Keratinocyte (primary cell): ENCODE results near the gene ZFAND6. TPM values are rescaled to one million over a fixed set of nuclear protein-coding genes. Genes with fewer than 3 reads are reported as not detected.
A peak's percentile ranks its signal among the peaks of the same experiment; 100 is the strongest.

Experiments used
- DNase-seq: peaks from one replicate; pipeline ENCODE4 v3.0.0-alpha.2; 2011; ENCODE audit warnings: low read depth, missing footprints, low spot score
- FAIRE-seq: peaks from 2 replicates; lab custom pipeline; 2011; peaks lifted over from hg19 to GRCh38; lab: Jason Lieb, UNC
- H2AFZ ChIP-seq: 2 replicates; pipeline ENCODE4 v1.6.0; 2012; ENCODE audit warnings: low read length, control low read depth, inconsistent platforms; ENCODE audit not compliant: control insufficient read depth
- H3K27ac ChIP-seq: 2 replicates; pipeline ENCODE4 v1.5.1; 2011; ENCODE audit warnings: low read length; ENCODE audit not compliant: control insufficient read depth, insufficient read depth
- H3K27me3 ChIP-seq: 3 replicates; pipeline ENCODE4 v1.6.0; 2011; ENCODE audit warnings: low read length; ENCODE audit not compliant: control insufficient read depth, insufficient read depth; ENCODE audit errors: extremely low read depth
- H3K36me3 ChIP-seq, 2 experiments: 2 replicates in 1 of 2; 3 replicates in 1 of 2; pipeline ENCODE4 v1.5.1; 2011; ENCODE audit warnings: low read length in 2 of 2, mild to moderate bottlenecking in 1 of 2; ENCODE audit not compliant: control insufficient read depth in 2 of 2, insufficient read depth in 2 of 2; ENCODE audit errors: extremely low read depth in 1 of 2
- H3K4me1 ChIP-seq: 3 replicates; pipeline ENCODE4 v1.5.1; 2011; ENCODE audit warnings: low read length; ENCODE audit not compliant: control insufficient read depth, insufficient read depth; ENCODE audit errors: extremely low read depth
- H3K4me2 ChIP-seq: 3 replicates; pipeline ENCODE4 v1.6.0; 2011; ENCODE audit warnings: low read depth, low read length; ENCODE audit not compliant: control insufficient read depth, insufficient read depth; ENCODE audit errors: extremely low read depth
- H3K4me3 ChIP-seq, 3 experiments: fragments of 200-600 bp in 1 of 3; sonication (generic) in 1 of 3; 2 replicates in 2 of 3; 3 replicates in 1 of 3; pipeline ENCODE4 v1.5.1; 2011 to 2016; ENCODE audit warnings: low read length in 3 of 3, mild to moderate bottlenecking in 3 of 3, control low read depth in 2 of 3, inconsistent platforms in 1 of 3, low read depth in 1 of 3, mixed read lengths in 1 of 3, mixed run types in 1 of 3, moderate library complexity in 1 of 3; ENCODE audit not compliant: control insufficient read depth in 2 of 3, insufficient read depth in 2 of 3; ENCODE audit errors: extremely low read depth in 1 of 3
- H3K79me2 ChIP-seq: 2 replicates; pipeline ENCODE4 v1.6.0; 2012; ENCODE audit warnings: low read length; ENCODE audit not compliant: control insufficient read depth, insufficient read depth
- H3K9ac ChIP-seq: 3 replicates; pipeline ENCODE4 v1.6.0; 2011; ENCODE audit warnings: low read length; ENCODE audit not compliant: control insufficient read depth, insufficient read depth; ENCODE audit errors: extremely low read depth
- H3K9me1 ChIP-seq: 3 replicates; pipeline ENCODE4 v1.6.0; 2011; ENCODE audit warnings: low read length; ENCODE audit not compliant: control insufficient read depth, insufficient read depth; ENCODE audit errors: extremely low read depth
- H3K9me3 ChIP-seq: 2 replicates; pipeline ENCODE4 v1.5.1; 2012; ENCODE audit warnings: low read depth, low read length; ENCODE audit not compliant: control insufficient read depth
- H4K20me1 ChIP-seq: 3 replicates; pipeline ENCODE4 v1.6.0; 2011; ENCODE audit warnings: low read length; ENCODE audit not compliant: control insufficient read depth, insufficient read depth; ENCODE audit errors: extremely low read depth
- EZH2 ChIP-seq: IDR thresholded peaks from one replicate; pipeline ENCODE4 v1.6.1; 2012; ENCODE audit warnings: inconsistent platforms, mild to moderate bottlenecking, low read length, moderate library complexity
- dilution Hi-C: fragments of 300-500 bp; cut with MboI; formaldehyde crosslinking; loops from one replicate; pipeline ENCODE4 v1.7.0; 2020; ENCODE audit warnings: low sequenced_read_pairs; ENCODE audit not compliant: extremely low pct_ligation_motif_present
- polyA plus RNA-seq, 5 experiments: library from polyadenylated mRNA; depleted of rRNA in 3 of 5; stranded (reverse) in 3 of 5; stranded (forward) in 1 of 5; unstranded in 1 of 5; fragments of >200 nt; gene quantifications; 1 replicate in 1 of 5; 2 replicates in 3 of 5; 3 replicates in 1 of 5; pipeline versions ENCODE4 v1.2.1 to v1.2.3, GENCODE V29; 2011 to 2012; ENCODE audit warnings: missing spikeins in 2 of 5, low read depth in 1 of 5, low replicate concordance in 1 of 5
- TF ChIP-seq, protein P1 (sequence below), 3 experiments: IDR thresholded peaks in 1 of 3; conservative IDR thresholded peaks in 1 of 3; optimal IDR thresholded peaks in 1 of 3; 2 replicates in 2 of 3; 3 replicates in 1 of 3; pipeline versions ENCODE3 to v1.5.1; 2011; ENCODE audit warnings: low read length in 3 of 3, mild to moderate bottlenecking in 3 of 3, moderate library complexity in 2 of 3, control low read depth in 1 of 3, inconsistent platforms in 1 of 3; ENCODE audit not compliant: insufficient read depth in 2 of 3; ENCODE audit errors: extremely low read depth in 1 of 3

ZFAND6 gene
- polyA plus RNA-seq, 1 donor (not counting 4 experiments of a cell fraction or from before 2014, with no cell fraction given), result 142 TPM

- no peaks in the 10 kb centered on the region for H3K27me3 ChIP-seq
- H3K36me3 ChIP-seq, result no peaks in the 10 kb centered on the region
- no peak overlapping the region for H3K9ac ChIP-seq
- H4K20me1 ChIP-seq, result peaks cover 7% of the 10 kb centered on the region
- FAIRE-seq, result peak; percentile 9
- peaks cover 58% of the 10 kb centered on the region for H3K79me2 ChIP-seq
- DNase-seq, result no peak
- no peak overlapping the region for H3K4me2 ChIP-seq
- TF ChIP-seq, protein P1, sequence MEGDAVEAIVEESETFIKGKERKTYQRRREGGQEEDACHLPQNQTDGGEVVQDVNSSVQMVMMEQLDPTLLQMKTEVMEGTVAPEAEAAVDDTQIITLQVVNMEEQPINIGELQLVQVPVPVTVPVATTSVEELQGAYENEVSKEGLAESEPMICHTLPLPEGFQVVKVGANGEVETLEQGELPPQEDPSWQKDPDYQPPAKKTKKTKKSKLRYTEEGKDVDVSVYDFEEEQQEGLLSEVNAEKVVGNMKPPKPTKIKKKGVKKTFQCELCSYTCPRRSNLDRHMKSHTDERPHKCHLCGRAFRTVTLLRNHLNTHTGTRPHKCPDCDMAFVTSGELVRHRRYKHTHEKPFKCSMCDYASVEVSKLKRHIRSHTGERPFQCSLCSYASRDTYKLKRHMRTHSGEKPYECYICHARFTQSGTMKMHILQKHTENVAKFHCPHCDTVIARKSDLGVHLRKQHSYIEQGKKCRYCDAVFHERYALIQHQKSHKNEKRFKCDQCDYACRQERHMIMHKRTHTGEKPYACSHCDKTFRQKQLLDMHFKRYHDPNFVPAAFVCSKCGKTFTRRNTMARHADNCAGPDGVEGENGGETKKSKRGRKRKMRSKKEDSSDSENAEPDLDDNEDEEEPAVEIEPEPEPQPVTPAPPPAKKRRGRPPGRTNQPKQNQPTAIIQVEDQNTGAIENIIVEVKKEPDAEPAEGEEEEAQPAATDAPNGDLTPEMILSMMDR (optimal IDR thresholded peaks at IDR 0.05 in 1 of 3, IDR thresholded peaks at IDR 0.05 in 1 of 3, conservative IDR thresholded peaks at IDR 0.05 in 1 of 3; ENCODE audit: extremely low read depth in 1 of 3, insufficient read depth in 2 of 3, low read length in 3 of 3), result no peak
- TF ChIP-seq EZH2, result no peak
- peaks cover 8% of the 10 kb centered on the region for H3K4me1 ChIP-seq
- H3K9me3 ChIP-seq, result no peaks in the 10 kb centered on the region
- dilution Hi-C loops, result no loop called here
- no peak overlapping the region for H2AFZ ChIP-seq
- H3K9me1 ChIP-seq, result peaks cover 2% of the 10 kb centered on the region
- no peak overlapping the region for H3K4me3 ChIP-seq
- H3K27ac ChIP-seq, result peak overlapping the region; percentile 34
Measured at GRCh38 chr15:80093854-80094418, 34.5 kb downstream of the ZFAND6 start.

- no peak for DNase-seq
- FAIRE-seq, result no peak
- Histone ChIP-seq H3K79me2 (peaks cover 48% of the 10 kb centered on the region), H3K9ac (no peak overlapping the region), H3K9me3 (no peaks in the 10 kb centered on the region), H3K27me3 (no peaks in the 10 kb centered on the region), H3K4me3 (no peak overlapping the region), H3K9me1 (peaks cover 2% of the 10 kb centered on the region), H2AFZ (no peak overlapping the region), H3K4me2 (no peak overlapping the region), H3K27ac (no peak overlapping the region), H4K20me1 (peaks cover 7% of the 10 kb centered on the region), H3K36me3 (no peaks in the 10 kb centered on the region), H3K4me1 (peaks cover 8% of the 10 kb centered on the region)
- no peak for TF ChIP-seq EZH2
- TF ChIP-seq, protein P1 (optimal IDR thresholded peaks at IDR 0.05 in 1 of 3, IDR thresholded peaks at IDR 0.05 in 1 of 3, conservative IDR thresholded peaks at IDR 0.05 in 1 of 3; ENCODE audit: extremely low read depth in 1 of 3, insufficient read depth in 2 of 3, low read length in 3 of 3), result no peak
- dilution Hi-C loops, result no loop called here
Measured at GRCh38 chr15:80095511-80095910, 36.0 kb downstream of the ZFAND6 start.
